RWPE2 (cell line): ENCODE measurements around the gene TEX2.

ENCODE experiments used
- ATAC-seq: fragments of 200-7000 bp; cut with Tn5 transposase; 3 replicates; pipeline ENCODE4 v1.9.1; 2021; ENCODE audit warnings: low read depth
- DNase-seq: peaks from one replicate; pipeline ENCODE4 v3.0.0-alpha.2; 2020; ENCODE audit warnings: low spot score
- H3K27ac ChIP-seq: fragments of 450-650 bp; 2 replicates; pipeline ENCODE4 v1.5.1; 2017; ENCODE audit warnings: mild to moderate bottlenecking; ENCODE audit not compliant: poor library complexity, severe bottlenecking
- H3K27me3 ChIP-seq: fragments of 250-450 bp; sonication (Bioruptor Pico); 2 replicates; pipeline ENCODE4 v1.5.1; 2021; ENCODE audit warnings: mild to moderate bottlenecking, moderate library complexity; ENCODE audit not compliant: insufficient read depth, poor library complexity, severe bottlenecking
- H3K36me3 ChIP-seq: fragments of 250-450 bp; sonication (Bioruptor Pico); 2 replicates; pipeline ENCODE4 v1.5.1; 2020; ENCODE audit warnings: low read depth, mild to moderate bottlenecking, moderate library complexity
- H3K4me1 ChIP-seq: fragments of 250-450 bp; sonication (Bioruptor Pico); 2 replicates; pipeline ENCODE4 v1.5.1; 2021; ENCODE audit warnings: mild to moderate bottlenecking, moderate library complexity; ENCODE audit not compliant: insufficient read depth, poor library complexity, severe bottlenecking
- H3K4me3 ChIP-seq: fragments of 250-450 bp; sonication (Bioruptor Pico); 2 replicates; pipeline ENCODE4 v1.5.1; 2021; ENCODE audit warnings: mild to moderate bottlenecking, moderate library complexity; ENCODE audit not compliant: severe bottlenecking
- H3K9me3 ChIP-seq: fragments of 250-450 bp; sonication (Bioruptor Pico); 2 replicates; pipeline ENCODE4 v1.5.1; 2021; ENCODE audit warnings: mild to moderate bottlenecking, moderate library complexity; ENCODE audit not compliant: severe bottlenecking
- TF ChIP-seq, protein P1 (sequence below): fragments of 450-650 bp; IDR thresholded peaks from one replicate; pipeline ENCODE4 v1.5.1; 2017; ENCODE audit warnings: mild to moderate bottlenecking, moderate library complexity; ENCODE audit not compliant: poor library complexity, severe bottlenecking

TEX2 gene

DNA sequence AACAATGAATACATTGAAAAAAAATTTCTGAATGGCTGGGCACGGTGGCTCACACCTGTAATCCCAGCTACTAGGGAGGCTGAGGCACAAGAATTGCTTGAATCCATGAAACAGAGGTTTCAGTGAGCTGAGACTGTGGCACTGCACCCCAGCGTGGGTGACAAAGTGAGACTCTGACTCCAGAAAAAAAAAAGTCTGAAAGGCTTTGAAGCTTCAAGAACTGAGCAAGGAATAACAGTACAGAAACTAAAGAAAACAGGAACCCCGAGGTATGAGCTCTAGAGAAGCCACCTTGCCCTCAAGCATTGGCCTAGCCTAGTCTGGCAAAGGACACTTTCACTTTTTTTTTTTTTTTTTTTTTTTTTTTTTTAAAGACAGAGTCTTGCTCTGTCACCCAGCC is 45.0 kb downstream of the TEX2 start:
- TF ChIP-seq, protein P1, sequence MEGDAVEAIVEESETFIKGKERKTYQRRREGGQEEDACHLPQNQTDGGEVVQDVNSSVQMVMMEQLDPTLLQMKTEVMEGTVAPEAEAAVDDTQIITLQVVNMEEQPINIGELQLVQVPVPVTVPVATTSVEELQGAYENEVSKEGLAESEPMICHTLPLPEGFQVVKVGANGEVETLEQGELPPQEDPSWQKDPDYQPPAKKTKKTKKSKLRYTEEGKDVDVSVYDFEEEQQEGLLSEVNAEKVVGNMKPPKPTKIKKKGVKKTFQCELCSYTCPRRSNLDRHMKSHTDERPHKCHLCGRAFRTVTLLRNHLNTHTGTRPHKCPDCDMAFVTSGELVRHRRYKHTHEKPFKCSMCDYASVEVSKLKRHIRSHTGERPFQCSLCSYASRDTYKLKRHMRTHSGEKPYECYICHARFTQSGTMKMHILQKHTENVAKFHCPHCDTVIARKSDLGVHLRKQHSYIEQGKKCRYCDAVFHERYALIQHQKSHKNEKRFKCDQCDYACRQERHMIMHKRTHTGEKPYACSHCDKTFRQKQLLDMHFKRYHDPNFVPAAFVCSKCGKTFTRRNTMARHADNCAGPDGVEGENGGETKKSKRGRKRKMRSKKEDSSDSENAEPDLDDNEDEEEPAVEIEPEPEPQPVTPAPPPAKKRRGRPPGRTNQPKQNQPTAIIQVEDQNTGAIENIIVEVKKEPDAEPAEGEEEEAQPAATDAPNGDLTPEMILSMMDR, result no peak
- Histone ChIP-seq H3K27ac (no peak overlapping the region), H3K4me3 (no peak overlapping the region), H3K27me3 (no peaks in the 10 kb centered on the region), H3K36me3 (peaks cover 10% of the 10 kb centered on the region), H3K9me3 (no peaks in the 10 kb centered on the region), H3K4me1 (peaks cover 23% of the 10 kb centered on the region)
- no peak for DNase-seq
- no peak for ATAC-seq

DNA sequence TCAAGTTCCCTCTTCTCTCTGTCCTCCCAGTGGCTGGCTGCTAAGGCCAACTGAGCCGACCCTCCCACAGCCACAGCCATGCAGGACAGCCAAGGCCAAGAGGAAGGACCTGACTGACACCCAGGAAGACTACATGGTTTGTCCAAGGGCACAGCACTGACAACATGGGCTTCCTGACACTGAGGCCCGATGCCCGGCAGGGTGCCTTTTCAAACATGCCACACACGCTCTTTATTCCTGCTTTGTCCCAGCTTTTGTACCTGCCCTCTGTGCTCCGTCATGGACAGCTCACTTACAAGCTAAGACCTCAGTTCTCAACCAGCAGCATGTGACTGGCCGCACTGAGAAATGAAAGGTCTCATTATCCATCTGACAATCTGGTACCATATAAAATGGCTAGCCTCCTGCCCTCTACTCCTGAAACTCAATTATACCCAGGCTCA is 45.8 kb downstream of the TEX2 start:
- peaks cover 18% of the 10 kb centered on the region for H3K36me3 ChIP-seq
- H3K27ac ChIP-seq, result no peak overlapping the region
- H3K4me3 ChIP-seq, result no peak overlapping the region
- no peaks in the 10 kb centered on the region for H3K27me3 ChIP-seq
- ATAC-seq, result no peak
- no peaks in the 10 kb centered on the region for H3K9me3 ChIP-seq
- TF ChIP-seq, protein P1, result no peak
- peaks cover 23% of the 10 kb centered on the region for H3K4me1 ChIP-seq
- DNase-seq, result no peak

DNA sequence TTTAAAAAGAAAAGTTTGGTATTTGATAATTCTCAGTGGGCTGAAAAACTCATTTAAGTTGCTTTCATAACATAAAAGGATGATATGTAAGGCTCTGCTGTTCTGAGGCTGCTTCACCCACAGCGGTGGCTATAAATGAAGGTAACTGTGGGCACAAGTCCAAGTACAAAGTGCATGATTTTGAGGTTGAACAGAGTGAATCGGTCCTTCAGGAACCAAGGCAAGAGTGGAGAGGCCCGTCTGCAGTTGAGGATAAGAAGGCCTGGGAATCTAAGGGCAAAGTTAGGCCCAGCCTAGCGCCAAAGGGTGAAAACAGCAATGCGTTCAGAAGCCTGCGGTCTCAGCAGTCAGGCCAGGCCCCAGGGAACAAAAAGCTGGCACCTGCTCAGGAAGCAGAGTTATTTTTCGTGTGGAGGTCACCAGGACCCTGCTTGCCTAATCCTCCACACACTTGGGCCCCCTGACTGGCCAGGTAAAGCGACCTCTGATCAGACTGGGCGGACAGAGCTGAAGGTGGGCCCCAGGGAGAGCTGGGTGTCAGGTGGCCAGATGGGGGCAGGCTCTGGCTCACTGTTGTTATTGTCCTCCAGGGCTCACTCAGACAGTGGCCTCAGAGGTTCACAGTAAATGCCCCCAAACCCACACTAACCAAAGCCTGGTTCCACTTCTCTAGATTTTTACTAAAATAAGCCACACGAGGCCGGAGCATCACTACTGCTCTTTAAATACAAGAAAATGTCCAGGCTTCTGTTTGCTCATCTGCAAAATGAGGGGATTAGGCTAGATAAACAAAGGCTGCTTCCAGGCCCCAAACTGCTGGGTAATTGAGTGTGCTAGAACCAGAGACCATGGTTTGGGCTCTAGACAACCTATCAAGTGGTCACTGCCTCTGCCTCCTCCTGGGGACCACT is 46.5 kb downstream of the TEX2 start:
- Histone ChIP-seq H3K9me3 (no peaks in the 10 kb centered on the region), H3K27ac (peak overlapping the region; percentile 5), H3K36me3 (peaks cover 25% of the 10 kb centered on the region), H3K4me1 (peaks cover 23% of the 10 kb centered on the region), H3K4me3 (no peak overlapping the region), H3K27me3 (no peaks in the 10 kb centered on the region)
- ATAC-seq (peak; percentile 25; the same call in 1 of the 3 replicates), DNase-seq (no peak)
- TF ChIP-seq, protein P1, result peak; percentile 20

DNA sequence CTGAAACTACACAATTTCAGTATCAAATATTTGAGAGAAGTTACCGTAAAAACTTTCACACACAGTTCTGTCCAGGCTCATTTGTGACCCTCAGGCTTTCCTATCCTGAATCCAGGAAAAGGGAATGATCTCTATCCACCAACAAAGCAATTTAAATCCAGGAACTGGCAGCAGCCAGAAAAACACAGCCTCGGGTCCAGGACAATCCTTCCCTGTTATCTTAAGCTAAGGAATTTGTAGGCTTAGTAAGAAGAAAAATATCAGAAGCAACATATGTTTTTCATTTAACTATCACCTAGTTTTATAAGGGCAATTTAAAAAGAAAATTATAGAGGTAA is 47.1 kb downstream of the TEX2 start:
- H3K9me3 ChIP-seq, result no peaks in the 10 kb centered on the region
- peaks cover 31% of the 10 kb centered on the region for H3K36me3 ChIP-seq
- TF ChIP-seq, protein P1, result no peak
- H3K27me3 ChIP-seq, result no peaks in the 10 kb centered on the region
- H3K4me3 ChIP-seq, result no peak overlapping the region
- DNase-seq (no peak), ATAC-seq (no peak)
- H3K27ac ChIP-seq, result peak overlapping the region; percentile 5
- H3K4me1 ChIP-seq, result peaks cover 27% of the 10 kb centered on the region

DNA sequence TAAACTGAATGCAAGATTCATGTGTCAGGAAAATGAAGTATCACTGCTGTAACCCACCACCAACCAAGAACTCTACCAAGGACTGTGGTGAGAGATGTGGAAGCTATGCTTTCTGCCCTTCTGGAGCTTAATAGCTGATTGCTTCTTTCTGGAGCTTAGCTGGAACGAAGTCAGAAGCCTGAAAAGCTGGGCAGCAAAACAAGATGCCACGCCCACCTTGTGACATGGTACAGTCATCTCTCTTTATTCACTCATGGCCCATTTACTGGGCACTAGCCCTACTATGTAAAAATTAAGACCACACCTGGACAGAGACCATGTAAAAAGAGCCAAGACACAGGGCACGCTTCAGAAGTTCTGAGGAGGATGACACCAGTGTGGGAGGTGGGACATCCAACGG is 48.1 kb downstream of the TEX2 start:
- TF ChIP-seq, protein P1, result no peak
- ATAC-seq, result no peak

More for the DNA sequence above, 48.1 kb downstream of the TEX2 start:
- DNase-seq, result no peak
- Histone ChIP-seq H3K27me3 (no peaks in the 10 kb centered on the region), H3K27ac (no peak overlapping the region), H3K4me1 (peaks cover 37% of the 10 kb centered on the region), H3K36me3 (peaks cover 31% of the 10 kb centered on the region), H3K9me3 (no peaks in the 10 kb centered on the region), H3K4me3 (no peak overlapping the region)
